GM03348 (cell line): Measurements from ENCODE around the gene LITAF.
"Not testable (repeated sequence)": the region's sequence is repeated elsewhere in the genome, so short reads cannot be mapped to it uniquely, and the experiment has no call there.

Source experiments
- DNase-seq: peaks from one replicate; pipeline ENCODE4 v3.0.0; 2012; ENCODE audit warnings: low spot score

Gene LITAF

GRCh38 chr16:11572301-11572995 lies 14.3 kb downstream of the LITAF start:
- no peak for DNase-seq

- no peak for DNase-seq
These were observed 15.2 kb downstream of the LITAF start for GRCh38 chr16:11571549-11571948.

GRCh38 chr16:11570806-11571205 lies 15.9 kb downstream of the LITAF start:
- DNase-seq, result no peak

- no peak for DNase-seq
These were observed 16.5 kb downstream of the LITAF start for GRCh38 chr16:11570258-11570657.

GRCh38 chr16:11566398-11566797 lies 20.3 kb downstream of the LITAF start:
- DNase-seq, result no peak

- DNase-seq, result no peak
These were observed 21.1 kb downstream of the LITAF start for GRCh38 chr16:11565665-11566064.

- DNase-seq, result no peak
These were observed 22.4 kb downstream of the LITAF start for GRCh38 chr16:11564046-11564926.

GRCh38 chr16:11563493-11564040 lies 23.2 kb downstream of the LITAF start:
- no peak for DNase-seq

- DNase-seq, result no peak
These were observed 23.8 kb downstream of the LITAF start for GRCh38 chr16:11562941-11563340.

- no peak for DNase-seq
These were observed 24.3 kb downstream of the LITAF start for GRCh38 chr16:11562411-11562810.

- DNase-seq, result no peak
These were observed 24.9 kb downstream of the LITAF start for GRCh38 chr16:11561856-11562255.

GRCh38 chr16:11561454-11561805 lies 25.3 kb downstream of the LITAF start:
- no peak for DNase-seq

- no peak for DNase-seq
These were observed 25.8 kb downstream of the LITAF start for GRCh38 chr16:11560701-11561453.

- not testable (repeated sequence) for DNase-seq
These were observed 28.4 kb downstream of the LITAF start for GRCh38 chr16:11558308-11558823.

GRCh38 chr16:11557801-11558200 lies 28.9 kb downstream of the LITAF start:
- DNase-seq, result no peak

GRCh38 chr16:11556945-11557720 lies 29.6 kb downstream of the LITAF start:
- no peak for DNase-seq

GRCh38 chr16:11556214-11556819 lies 30.4 kb downstream of the LITAF start:
- DNase-seq, result no peak

- no peak for DNase-seq
These were observed 32.7 kb downstream of the LITAF start for GRCh38 chr16:11554053-11554452.

- DNase-seq, result no peak
These were observed 33.3 kb downstream of the LITAF start for GRCh38 chr16:11553371-11553770.

GRCh38 chr16:11552440-11552839 lies 34.3 kb downstream of the LITAF start:
- no peak for DNase-seq

GRCh38 chr16:11551842-11552241 lies 34.9 kb downstream of the LITAF start:
- DNase-seq, result no peak
